Measurements from ENCODE around the gene COA5.

COA5 gene

DNA sequence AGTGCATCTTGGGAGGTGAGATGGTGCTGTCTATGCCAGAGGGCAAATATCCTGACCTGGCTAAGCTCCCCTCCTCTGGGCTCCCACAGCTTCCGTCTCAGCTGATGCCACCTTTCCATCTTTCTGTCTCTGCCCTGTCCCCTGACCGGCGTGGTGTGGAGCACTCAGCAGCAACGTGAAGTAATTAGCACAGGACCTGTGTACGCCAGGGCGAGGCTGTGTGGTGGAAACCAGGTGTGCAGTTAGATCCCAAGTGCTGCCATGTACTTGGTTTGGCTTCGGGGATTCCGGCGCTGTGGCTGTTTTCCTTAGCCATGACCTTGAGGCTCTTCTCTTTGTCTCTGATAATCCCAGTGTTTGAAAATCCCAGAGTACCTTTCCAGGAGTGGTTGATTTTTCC, 36.5 kb downstream of the COA5 start:
- DNase-seq (ENCODE audit: low read depth) = no peak

DNA sequence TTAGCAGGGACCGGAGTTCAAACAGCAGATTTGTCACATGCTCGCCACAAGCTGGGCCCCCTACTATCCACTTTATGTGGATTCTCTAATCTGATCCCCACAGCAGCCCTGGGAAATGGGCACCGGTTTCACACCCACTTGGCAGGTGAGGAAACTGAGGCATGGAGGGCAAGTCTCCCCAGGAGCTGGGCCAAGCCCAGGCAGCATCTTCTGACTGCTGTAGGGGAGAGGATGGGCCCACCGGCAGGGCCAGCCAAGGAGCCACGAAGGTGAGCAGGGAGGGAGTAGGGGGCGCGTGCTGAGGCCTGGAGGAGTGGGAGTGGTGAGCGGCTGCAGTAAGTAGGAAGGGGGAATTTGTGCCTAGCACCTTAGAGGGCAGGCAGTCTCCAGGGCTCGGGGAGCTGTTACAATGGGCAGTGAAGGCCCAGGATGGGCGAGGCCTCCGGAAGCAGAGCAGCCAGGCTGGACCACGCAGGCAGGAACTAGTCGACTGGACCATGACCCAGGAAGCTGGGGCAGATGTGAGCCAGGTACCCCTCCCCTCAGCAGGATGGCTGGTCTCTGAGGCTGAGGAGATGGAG, 37.1 kb downstream of the COA5 start:
- DNase-seq (ENCODE audit: low read depth) = no peak

DNA sequence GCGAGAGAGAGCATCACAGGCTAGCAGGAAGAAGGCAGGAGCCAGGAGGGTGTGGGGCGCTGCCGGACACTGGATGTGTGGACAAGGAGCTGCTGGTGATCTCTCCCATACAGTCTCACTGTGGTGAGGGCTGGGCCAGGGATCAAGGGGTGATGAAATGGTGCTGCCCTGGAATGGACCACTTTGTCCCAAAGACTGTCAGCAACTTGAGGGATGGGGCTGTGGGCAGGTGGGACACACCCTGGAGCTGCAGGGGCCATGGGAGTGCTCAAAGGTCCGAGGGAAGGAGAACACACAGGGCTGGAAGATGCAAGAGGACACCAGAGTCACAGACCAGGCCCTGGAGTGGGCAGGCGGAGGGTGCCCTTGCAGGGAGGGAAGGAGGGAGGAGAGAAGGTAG, 38.0 kb downstream of the COA5 start:
- no peak for DNase-seq (ENCODE audit: low read depth)

DNA sequence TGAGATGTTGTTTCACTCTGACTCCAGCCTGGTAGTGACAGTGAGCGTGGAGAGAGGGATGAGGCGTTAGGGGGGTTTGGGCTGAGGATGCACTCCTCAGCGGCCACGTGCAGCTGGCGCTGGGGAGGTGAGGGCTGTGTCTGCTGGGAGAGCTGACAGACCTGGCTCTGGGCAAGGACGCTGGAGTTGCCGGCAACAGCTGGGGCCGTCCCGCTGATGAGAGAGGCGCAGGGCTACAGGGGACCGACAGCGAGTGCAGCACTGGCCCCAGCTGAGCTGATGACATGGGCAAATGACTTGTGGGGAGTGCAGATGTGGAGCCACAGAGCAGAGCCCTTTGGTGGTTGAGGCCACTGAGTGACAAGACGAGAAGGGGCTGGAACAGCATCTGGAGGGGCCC, 38.4 kb downstream of the COA5 start:
- no peak for DNase-seq (ENCODE audit: low read depth)

DNA sequence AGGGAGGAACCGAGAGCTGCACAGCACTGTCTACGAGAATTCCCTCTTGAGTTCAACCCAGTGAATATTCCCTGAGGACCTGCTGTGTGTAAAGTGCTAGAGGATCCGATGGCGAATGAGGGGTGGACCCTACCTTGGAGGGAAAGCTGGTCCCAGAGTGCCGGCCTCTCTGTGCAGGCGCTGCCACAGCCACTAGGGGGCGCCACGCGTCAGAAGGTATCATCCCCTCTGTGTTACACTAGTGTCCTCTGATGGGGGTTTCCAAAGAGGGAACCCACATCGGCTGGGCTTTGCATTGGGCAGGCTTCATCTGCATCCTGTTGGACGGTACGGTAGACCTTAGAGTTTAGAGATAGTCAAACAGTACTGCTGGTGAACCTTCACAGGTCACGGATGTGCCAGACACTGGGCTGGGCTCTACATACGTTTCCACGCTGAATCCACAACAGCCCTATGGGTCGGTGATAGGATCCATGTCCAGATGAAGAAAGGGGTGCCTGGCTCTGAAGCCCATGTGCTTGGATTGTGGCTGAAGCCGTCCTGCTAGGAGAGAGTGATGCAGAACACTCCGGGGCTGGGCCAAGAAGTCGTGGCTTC, 39.0 kb downstream of the COA5 start:
- no peak for DNase-seq (ENCODE audit: low read depth)

DNA sequence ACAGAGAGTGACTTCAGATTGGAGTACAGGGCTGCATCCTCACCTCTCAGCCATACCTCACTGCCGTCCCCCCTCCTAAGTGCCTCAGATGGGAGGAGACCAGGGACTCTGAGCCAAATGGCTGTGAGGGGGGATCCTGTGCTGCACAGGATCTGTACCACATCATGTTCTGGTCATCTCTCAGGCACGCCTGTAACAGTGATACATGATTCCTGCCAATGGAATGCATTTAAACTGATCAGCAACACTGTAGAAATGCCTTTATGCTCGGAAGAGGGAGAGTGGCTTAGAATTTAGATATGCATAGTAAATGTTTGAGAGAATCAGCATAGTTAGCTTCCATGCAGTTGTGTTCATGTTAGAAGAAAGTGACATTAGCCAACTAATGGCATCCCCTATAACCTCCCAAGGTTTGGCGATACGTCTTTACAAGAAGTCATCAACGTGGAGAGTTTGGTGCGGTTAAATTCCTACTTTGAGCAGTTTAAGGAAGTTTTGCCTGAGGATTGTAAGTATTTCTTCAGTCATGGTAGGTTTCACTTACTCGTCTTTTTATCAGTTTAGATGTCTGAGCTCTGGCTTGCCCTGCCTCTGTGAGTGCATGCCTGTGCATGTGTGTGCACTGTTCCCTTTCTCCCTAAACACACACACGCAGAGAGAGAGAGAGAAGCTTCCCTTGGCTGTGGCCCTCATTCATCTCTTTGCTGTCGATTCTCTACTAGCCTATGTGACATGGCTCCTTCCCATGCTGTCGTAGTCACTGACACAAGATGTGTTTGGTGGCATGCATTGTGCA, 40.0 kb downstream of the COA5 start:
- no peak for DNase-seq (ENCODE audit: low read depth)

DNA sequence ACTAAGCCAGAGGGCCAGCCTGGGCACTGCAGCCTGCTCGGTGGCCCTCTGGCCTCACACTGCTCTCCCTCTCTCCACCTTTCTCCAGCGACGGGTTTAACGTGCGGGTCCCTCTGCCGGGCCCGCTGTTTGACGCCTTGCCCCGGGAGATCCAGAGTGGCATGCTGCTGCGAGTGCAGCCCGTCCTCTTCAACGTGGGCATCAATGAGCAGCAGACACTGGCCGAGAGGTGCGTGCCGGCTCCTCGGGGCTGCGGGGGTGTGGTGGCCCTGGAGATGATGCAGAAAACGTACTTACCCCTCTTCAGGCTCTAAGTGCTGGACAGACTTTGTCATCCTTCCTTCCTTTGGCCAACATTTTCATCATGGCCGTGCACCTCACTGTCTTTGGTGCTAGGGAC, 42.4 kb downstream of the COA5 start:
- no peak for DNase-seq (ENCODE audit: low read depth)

DNA sequence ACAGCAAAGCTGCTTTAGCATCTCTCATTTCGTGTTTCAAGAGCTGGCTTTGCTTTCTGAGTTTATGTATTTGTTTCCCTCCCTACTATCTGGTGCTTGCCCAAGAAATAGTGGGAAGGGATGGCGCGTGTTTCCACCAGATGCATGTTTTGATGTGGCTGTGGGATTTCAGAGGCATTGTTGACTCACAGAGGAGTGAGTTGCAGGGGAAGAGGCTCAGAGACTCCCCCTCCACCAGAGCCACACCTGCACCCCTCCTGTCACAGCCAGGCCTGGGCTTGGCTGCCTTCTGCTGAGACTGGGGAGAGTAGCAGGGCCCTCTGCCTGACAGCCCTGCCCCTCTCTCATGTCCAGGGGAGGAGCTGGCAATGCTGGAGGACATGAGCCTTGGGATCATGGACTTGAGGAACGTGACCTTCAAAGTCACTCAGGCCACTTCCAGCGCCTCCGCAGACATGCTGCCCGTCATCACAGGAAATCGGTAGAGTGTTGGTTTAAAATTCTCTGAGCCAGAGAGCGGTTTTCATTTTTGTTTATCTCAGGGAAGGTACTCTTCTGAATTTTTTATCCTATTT, 42.9 kb downstream of the COA5 start:
- no peak for DNase-seq (ENCODE audit: low read depth)

DNA sequence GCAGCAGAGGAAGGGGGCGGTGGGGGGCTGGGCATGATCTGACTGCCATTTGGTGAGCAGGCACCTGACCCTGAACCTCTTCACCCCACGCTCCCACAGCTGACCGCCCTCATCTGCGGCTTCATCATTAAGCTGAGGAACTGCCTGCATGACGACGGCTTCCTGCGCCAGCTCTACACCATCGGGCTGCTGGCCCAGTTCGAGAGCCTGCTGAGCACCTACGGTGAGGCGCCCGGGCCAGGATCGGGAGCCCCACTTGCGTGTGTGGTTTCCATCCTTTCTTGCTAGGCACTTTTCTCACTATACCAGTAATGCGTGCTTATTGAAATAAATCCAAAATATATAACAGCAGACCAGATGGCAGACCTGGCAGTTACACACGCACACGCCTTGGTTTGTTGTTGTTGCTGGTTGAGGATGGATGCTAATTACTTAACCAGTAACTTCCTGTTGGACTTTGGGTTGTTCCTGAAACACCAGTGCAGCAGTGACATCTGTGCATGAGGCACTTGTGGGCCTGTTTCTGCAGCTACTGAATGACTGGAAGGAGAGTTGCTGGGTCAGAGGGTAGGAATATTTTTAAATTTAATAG, 43.7 kb downstream of the COA5 start:
- no peak for DNase-seq (ENCODE audit: low read depth)

DNA sequence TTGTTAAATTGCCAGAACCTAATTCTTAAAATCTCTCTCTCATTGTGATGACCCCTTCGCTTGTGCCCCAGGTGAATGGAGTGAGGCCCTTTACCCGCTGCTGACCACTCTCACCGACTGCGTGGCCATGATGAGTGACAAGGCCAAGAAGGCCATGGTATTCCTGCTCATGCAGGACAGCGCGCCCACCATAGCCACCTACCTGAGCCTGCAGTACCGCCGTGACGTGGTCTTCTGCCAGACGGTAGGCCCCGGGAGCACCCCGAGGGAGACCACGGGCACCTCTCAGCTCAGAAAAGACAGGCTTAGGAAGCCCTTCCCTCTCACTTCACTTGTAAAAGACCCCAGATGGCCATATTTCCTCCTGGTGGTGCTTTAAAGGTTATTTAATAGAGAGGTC, 44.9 kb downstream of the COA5 start:
- DNase-seq (ENCODE audit: low read depth) = no peak

DNA sequence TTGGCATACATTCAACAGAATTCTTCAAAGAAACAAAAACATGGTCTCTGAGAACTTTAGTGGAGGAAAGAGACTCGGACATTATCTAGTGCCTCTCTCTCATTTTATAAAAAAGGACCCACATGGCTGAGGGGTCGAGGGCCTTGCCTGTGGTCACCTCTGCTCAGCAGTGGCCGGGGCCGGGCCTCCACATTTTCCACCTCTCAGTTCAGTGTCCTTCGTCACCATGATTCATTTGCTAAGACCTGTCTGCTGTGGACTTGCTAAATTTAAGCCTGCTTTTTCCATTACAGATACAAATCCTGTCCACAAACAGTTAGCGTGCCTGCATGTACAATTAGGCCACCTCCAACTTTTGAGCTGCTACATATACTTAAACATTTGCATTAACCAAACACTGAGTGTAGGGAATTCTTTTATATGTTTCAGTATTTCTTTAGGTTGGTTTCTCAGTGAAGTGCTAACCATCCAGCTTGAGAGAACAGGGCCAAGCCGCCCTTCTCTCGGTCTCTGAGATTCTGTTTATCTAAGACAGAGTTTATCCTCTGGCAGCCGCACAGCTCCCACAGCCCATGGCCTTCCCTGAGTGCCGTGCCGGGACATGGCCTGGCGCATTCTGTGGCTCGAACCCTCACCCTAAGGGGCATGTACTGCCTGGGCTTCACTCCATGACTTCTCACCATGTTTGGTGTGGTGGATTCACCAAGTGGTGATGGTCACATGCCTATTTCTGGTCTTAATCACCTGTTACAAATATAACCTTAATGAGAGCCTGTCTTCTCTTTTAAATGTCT, 46.2 kb downstream of the COA5 start:
- DNase-seq (ENCODE audit: low read depth) = no peak

DNA sequence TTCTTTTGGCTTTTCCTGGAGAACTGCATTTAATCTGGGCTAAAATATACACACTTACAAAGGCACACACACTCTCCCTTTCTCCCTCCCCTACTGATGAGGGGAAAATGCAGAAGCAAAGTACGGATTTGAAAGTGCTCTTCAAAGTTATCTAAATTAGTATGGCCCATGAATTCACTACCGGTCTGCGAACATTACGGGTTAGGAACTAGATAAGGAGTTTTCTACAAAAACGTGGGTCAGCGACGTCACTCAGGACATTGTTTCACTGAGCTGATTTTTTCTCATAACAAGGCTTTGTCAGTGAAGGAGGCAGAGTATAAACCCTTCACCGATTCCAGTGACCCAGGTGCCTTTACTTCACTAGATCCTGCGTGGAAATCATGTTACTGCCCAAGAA, 47.3 kb downstream of the COA5 start:
- DNase-seq (ENCODE audit: low read depth) = no peak

DNA sequence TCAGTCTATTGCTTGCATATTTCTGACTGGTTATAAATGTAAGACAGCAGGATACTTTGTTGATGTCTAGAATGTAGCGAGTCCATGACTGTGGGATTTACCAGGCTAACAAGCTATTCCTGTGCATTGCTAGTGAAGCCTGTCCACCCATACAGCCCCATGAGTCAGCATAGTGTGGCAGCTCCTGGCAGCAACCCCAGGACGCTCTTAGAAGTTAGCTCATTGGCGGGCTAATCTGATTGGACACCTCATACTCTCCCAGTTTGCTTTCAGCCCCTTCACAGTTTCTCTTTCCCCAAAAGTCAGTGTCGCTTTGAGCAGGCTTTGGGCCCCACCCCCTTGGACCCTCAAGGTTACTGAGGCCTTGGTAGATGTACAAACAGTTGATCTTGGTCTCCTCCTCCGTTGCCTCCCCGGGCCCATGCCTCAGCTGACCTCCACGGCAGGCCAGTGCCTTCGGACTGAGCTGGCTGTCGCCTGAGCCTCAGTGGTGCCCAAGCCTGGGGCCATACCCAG, 48.0 kb downstream of the COA5 start:
- DNase-seq (ENCODE audit: low read depth) = peak; percentile 52

DNA sequence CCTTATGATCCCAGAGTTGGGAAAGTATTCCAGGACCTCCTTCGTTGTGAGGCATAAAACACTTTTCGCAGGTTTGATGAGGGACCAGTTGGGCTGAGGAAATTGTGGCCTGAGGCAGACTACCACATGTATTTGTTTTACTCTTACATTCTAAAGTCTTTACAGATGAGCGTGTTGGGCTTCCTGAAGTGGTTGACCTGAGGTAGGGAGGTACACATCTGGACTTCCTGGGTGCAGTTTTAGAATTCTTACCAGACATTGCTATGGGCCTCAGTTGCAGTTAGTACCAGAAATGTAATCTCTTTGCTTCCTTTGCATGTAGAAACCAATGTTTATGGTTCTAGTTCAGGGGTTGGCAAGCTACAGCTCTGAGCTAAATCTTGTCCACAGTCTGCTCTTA, 48.7 kb downstream of the COA5 start:
- no peak for DNase-seq (ENCODE audit: low read depth)

DNA sequence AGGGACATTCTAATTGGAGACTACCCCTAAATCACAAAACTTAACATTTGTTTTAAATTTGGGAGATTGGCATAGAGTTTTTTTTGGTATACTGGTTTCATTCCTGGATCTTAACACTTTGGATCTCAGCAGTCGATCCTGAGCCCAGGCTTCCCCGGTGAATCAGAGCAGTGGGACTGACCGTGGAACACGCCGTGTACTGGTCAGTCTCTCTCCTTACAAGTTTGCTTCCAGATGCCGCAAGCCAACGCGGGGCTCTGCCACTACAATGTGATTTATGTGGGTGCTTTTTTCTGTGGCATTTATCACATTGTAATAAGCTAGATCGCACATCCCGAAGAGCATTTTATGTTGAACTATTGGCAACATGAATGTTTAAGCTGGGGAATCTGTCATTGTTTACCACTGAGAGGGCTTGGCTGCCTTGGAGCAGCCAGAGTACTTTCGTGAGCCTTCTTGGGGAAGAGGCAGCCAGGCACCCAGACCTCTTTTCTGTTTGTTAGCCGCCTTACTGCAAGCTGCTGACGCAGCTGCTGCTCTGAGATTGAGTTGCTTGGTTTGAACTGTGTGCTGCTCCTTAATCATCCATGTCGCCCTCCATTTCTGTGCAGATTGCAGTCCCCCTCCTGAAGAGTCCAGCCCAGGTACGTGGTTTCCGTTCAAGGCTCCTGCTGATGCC, 49.3 kb downstream of the COA5 start:
- DNase-seq (ENCODE audit: low read depth) = no peak

DNA sequence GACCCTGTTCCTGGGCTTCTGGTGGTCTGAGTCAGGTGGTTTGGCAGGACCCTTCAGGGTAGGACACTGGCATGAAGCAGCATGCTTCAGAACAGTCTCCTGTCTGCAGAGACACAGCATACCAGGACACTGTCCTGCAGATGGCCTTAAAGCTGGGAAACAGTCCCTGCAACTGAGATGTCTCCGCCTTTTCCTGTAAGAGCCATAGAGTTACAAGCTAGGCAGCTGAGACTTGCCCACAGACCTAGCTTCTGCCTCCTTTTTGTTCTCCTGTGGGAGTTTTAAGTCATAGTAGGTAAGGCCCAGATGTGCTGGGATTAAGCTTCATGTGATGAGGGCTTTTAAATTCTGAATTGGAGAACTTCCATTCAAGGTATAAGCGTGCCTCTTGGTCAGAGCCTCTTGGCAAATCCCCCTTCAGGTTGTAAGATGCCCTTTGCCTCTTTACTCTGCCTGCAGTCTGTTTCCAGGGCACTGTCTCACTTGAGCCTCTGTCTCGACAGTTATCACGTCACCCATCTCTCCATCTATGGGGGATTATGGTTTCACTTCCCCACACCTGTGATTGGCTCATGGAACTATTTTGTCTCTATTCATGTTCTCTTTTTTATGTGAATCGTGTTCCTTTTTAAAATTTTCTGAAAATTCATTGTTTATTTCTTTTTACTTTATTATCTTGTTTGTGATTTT, 51.8 kb downstream of the COA5 start:
- DNase-seq (ENCODE audit: low read depth) = no peak

DNA sequence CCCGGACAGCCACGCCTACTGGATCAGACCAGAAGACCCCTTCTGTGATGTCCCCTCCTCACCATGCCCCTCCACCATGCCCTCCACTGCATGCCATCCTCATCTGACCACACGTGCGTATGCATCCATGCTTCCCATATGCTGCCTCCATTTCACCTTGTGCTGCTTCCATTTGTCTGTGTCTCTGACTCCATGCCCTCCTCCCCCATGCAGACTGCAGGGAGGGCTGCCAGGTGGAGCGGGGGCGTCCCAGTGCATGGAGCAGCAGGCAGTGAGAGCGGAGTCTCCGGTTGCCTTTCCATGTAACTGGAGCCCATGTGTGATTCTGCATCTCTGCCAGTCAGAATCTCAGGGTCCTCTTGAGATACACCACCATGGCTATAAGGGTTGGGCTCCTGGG, 52.6 kb downstream of the COA5 start:
- no peak for DNase-seq (ENCODE audit: low read depth)

DNA sequence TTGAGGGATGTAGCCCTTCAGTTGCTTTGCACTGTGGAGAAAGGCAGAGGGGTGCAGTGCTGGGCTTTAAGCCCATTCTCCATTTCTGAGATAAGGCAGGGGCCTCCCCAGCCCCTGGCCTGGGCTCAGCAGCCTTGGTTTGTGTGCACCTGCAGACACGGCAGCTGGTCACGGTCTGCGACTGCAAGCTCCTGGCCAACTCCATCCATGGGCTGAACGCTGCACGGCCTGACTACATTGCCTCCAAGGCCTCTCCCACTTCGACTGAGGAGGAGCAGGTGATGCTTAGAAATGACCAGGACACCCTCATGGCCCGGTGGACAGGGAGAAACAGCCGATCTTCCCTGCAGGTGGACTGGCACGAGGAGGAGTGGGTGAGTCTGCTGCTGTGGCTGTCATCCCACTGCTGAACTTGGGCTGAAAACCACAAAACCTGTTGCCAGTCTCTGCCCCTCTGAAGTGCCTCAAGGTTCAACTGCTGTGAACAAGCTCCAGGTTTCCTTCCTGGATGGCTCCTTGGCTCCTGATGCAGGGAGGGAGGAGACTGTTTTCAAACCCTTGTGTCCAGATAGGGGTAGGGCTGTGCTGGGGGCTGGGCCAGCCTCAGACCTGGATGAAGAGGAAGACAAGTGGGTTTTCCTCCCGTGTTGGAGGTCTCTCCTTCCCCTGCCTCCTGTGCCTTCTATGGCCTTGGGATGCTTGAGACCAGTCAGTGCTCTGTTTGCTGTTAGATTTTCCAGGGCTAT, 54.0 kb downstream of the COA5 start:
- DNase-seq (ENCODE audit: low read depth) = no peak

DNA sequence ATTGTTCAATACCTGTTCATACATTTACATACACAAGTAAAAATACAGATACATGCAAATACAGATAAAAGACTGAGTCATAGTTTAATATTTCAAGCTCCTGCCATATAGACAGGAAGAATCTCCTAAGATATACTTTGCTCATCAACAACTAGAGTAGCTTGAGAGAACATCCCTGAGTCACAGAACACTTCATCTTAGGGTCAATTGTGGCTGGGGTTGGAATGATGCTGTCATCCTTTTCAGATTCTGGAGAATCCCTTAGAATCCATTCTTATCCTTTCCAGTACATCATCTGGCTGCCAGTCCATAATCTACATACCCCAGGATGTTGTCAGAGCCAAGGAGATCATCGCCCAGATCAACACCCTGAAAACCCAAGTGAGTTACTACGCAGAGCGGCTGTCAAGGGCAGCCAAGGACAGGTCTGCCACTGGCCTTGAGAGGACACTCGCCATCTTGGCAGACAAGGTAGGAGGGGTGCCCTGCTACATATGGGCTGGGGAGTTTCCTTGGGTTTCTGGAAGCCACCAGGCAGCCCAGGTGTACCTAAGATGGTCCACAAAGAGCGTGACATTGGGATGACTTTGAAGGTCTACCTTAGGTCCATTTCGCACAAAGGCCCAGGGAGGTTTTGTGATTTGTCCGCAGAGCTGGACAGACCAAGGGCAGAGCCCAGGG, 55.7 kb downstream of the COA5 start:
- peak; percentile 31 for DNase-seq (ENCODE audit: low read depth)

All from GM04504 (cell line).